GM19438 (cell line): Measurements from ENCODE around the gene DOCK3.
"Not testable (repeated sequence)": the region's sequence is repeated elsewhere in the genome, so short reads cannot be mapped to it uniquely, and the experiment has no call there.

Source experiments
- ATAC-seq: cut with Tn5 transposase; IDR thresholded peaks from one replicate; pipeline ENCODE4 v1.9.1; 2021; ENCODE audit warnings: low read depth; ENCODE audit not compliant: unreplicated experiment

DOCK3 gene

GRCh38 chr3:50961386-50961785 is 286.7 kb downstream of the DOCK3 start:
- no peak for ATAC-seq

- no peak for ATAC-seq
Measured at GRCh38 chr3:50971487-50971924, 296.8 kb downstream of the DOCK3 start.

GRCh38 chr3:50972029-50972428 is 297.3 kb downstream of the DOCK3 start:
- no peak for ATAC-seq

DNA sequence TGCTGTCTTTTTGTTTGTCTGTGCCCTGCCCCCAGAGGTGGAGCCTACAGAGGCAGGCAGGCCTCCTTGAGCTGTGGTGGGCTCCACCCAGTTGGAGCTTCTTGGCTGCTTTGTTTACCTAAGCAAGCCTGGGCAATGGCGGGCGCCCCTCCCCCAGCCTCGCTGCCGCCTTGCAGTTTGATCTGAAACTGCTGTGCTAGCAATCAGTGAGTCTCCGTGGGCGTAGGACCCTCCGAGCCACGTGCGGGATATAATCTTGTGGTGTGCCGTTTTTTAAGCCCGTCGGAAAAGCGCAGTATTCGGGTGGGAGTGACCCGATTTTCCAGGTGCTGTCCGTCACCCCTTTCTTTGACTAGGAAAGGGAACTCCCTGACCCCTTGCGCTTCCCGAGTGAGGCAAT is 303.9 kb downstream of the DOCK3 start:
- not testable (repeated sequence) for ATAC-seq

DNA sequence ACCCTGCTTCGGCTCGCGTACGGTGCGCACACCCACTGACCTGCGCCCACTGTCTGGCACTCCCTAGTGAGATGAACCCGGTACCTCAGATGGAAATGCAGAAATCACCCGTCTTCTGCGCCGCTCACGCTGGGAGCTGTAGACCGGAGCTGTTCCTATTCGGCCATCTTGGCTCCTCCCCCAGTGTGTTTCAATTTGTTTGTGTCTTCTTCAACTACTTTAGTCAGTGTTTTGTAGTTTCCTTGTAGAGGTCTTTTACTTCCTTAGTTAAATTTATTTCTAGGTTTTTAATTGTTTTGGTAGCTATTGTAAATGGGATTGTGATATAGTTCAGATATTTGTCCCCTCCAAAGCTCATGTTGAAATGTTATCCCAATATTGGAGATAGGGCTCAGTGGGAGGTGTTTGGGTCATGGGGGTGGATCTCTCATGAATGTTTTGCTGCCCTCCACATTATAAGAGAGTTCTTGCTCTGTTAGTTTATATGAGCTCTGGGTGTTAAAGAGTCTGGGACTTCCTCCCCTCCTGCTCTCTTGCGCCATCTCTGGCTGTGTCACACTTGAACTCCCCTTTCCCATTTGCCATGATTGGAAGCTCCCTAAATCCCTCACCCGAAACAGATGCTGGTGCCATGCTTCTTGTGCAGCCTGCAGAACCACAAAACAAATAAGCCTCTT is 304.4 kb downstream of the DOCK3 start:
- no peak for ATAC-seq

GRCh38 chr3:50982540-50983325 is 308.0 kb downstream of the DOCK3 start:
- no peak for ATAC-seq

GRCh38 chr3:50983887-50984286 is 309.2 kb downstream of the DOCK3 start:
- ATAC-seq = no peak

DNA sequence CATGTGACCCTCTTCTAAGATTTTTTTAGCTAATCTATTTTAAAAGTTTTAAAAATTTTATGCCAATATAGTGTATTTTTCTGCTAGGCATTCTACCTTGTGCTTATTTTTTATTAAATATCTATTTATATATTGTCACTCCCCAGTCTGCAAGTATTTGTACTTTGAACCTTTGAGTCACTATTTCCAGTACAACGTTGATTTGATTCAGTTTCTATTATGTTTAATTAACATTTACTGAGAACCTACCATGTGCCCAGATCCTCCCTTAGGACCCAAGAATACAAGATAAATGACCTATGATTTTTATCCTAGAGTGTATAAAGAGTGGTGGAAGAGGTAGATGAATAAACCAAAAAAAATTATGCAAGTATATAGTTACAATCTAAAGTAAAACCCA is 311.2 kb downstream of the DOCK3 start:
- ATAC-seq = no peak

DNA sequence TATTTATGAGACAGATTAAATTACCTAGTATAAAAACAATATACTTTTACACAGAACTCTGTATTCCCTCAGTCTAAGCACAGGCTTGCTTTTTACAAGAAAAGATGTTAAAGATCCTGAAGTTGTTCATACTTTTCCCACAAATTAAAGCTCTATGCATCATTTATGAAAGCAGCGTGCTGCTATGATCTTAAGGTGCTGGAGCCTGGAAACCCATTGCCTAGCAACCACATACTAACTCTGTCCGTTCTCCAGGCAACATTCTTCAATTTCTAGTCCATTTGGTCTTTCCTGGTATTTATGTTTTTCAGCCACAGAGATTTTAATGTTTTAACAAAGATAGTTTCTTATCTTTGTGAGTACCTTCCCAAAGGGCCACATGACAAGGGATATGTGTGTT is 312.0 kb downstream of the DOCK3 start:
- no peak for ATAC-seq

- ATAC-seq = no peak
Measured at GRCh38 chr3:50994537-50994936, 319.8 kb downstream of the DOCK3 start.

GRCh38 chr3:50995085-50995824 is 320.5 kb downstream of the DOCK3 start:
- ATAC-seq = no peak

DNA sequence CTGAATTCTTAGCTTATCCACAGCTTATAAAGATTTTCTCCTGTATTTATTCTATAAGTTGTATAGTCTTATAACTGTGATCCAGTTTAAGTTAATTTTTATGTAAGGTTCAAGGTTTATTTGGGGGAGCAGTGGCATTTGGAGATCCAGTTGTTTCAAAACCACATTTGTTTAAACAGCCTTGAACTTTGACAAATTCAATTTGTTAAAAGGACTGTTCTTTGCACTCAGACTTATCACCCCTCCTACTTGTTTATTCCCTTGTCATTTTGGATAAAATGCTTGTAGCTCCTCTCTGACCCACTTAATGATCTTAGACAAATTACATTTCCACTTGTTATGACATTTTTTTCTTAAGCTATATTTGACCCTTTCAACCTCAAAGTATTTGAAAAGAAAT is 327.8 kb downstream of the DOCK3 start:
- ATAC-seq = no peak

DNA sequence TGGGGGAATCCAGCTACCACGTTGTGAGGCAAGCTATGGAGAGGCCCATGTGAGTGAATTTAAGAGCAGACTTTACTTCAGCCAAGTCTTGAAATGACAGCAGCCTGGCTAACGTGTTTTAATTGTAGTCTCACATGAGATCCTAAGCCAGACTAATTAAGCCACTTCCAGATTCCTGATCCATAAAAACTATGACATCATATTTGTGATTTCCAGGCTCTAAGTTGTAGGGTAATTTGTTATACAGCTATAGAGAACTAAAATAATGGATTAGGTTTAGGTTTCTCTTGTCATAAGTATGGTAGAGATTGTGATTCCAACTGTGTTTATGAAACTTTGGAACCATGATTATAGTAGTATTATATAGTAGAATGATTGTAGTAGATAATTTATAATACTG is 329.5 kb downstream of the DOCK3 start:
- no peak for ATAC-seq

- ATAC-seq = no peak
Measured at GRCh38 chr3:51024121-51024520, 349.4 kb downstream of the DOCK3 start.

- no peak for ATAC-seq
Measured at GRCh38 chr3:51024765-51025632, 350.3 kb downstream of the DOCK3 start.

- no peak for ATAC-seq
Measured at GRCh38 chr3:51031666-51032065, 356.9 kb downstream of the DOCK3 start.

DNA sequence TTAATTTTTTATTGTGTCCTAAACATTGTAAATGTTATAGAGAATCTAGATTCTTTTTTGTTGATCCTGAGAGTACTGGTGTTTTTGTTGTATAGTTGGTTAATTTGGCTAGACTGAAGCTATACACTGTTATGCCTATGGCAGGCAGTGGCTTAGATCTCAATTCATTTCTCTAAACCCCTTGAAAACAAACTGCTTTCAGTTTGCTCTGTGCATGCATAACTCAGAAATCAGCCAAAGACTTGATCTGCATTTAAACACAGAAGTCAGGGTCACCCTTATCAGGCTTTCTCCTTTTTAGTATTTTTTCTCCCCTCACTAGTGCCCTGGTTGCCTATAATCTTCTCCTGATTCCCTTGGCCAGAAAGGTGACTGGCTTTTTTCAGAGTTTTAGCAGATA is 360.9 kb downstream of the DOCK3 start:
- no peak for ATAC-seq

DNA sequence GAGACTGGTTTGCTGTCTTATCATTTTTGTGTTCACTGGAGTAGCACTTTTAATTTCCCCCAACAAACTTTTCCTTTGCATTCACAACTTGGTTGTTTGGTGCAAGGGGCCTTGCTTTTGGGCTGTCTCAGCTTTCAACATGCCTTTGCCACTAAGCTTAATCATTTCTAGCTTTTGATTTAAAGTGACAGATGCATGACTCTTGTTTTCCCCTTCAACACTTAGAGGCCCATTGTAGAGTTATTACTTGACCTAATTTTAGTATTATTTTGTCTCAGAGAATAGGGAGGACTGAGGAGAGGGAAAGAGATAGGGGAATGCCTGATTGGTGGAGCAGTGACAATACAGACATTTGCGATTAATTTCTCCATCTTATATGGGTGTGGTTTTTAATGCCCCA is 370.3 kb downstream of the DOCK3 start:
- ATAC-seq = no peak

- ATAC-seq = no peak
Measured at GRCh38 chr3:51052562-51052961, 377.8 kb downstream of the DOCK3 start.

- no peak for ATAC-seq
Measured at GRCh38 chr3:51057121-51057520, 382.4 kb downstream of the DOCK3 start.

DNA sequence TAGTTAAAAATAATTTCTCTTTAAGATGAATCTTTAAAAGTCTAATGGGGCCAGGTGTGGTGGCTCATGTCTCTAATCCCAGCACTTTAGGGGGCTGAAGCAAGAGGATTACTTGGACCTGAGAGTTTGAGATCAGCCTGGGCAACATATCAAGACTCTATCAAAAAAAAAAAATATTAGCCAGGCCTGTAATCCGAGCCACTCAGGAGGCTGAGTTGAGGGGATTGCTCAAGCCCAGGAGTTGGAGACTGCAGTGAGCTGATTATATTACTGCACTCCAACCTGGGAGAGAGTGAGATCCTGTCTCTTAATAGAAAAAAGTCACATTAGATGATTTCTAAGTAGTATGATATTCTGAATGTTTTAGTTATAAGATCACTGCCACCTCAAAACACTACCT is 388.3 kb downstream of the DOCK3 start:
- ATAC-seq = no peak
